Natural killer cell (primary cell): ENCODE data around the gene EREG. TPM values are rescaled to one million over a fixed set of nuclear protein-coding genes. Genes with fewer than 3 reads are reported as not detected.

Experiments used
- ATAC-seq, 3 donors: fragments of 150-1000 bp in 2 of 3; fragments of 200-7000 bp in 1 of 3; cut with Tn5 transposase; 1 replicate in 1 of 3; 2 replicates in 2 of 3; pipeline ENCODE4 v1.10.0; 2021; ENCODE audit warnings: mild to moderate bottlenecking in 2 of 3, moderate library complexity in 2 of 3
- DNase-seq, 2 donors: peaks; one replicate each; pipeline versions ENCODE4 v3.0.0 to v3.0.0-alpha.2; 2013 to 2021; ENCODE audit warnings: mixed read lengths in 1 of 2
- H3K27ac ChIP-seq: one replicate; pipeline ENCODE4 v1.5.1; 2013; ENCODE audit warnings: mild to moderate bottlenecking, low read length
- H3K27me3 ChIP-seq: one replicate; pipeline ENCODE4 v1.6.1; 2013; ENCODE audit warnings: low read length; ENCODE audit not compliant: control insufficient read depth, insufficient read depth
- H3K36me3 ChIP-seq: one replicate; pipeline ENCODE4 v1.6.1; 2013; ENCODE audit warnings: low read length; ENCODE audit not compliant: control insufficient read depth, insufficient read depth
- H3K4me1 ChIP-seq: one replicate; pipeline ENCODE4 v1.6.1; 2013; ENCODE audit warnings: low read length; ENCODE audit not compliant: control insufficient read depth, insufficient read depth
- H3K4me3 ChIP-seq: one replicate; pipeline ENCODE4 v1.5.1; 2013; ENCODE audit warnings: low read length
- H3K9me3 ChIP-seq: one replicate; pipeline ENCODE4 v1.6.1; 2013; ENCODE audit warnings: low read length; ENCODE audit not compliant: control insufficient read depth, insufficient read depth
- H3K27ac Mint-ChIP-seq, 2 donors: one replicate each; pipeline ENCODE4 v1.8.0; 2022; ENCODE audit warnings: mild to moderate bottlenecking in 2 of 2, mixed read lengths in 2 of 2, moderate library complexity in 1 of 2
- H3K27me3 Mint-ChIP-seq, 2 donors: one replicate each; pipeline ENCODE4 v1.8.0; 2022; ENCODE audit warnings: low read depth in 2 of 2, mixed read lengths in 2 of 2
- H3K36me3 Mint-ChIP-seq: one replicate; pipeline ENCODE4 v1.8.0; 2022; ENCODE audit warnings: mixed read lengths
- H3K4me1 Mint-ChIP-seq, 2 donors: one replicate each; pipeline ENCODE4 v1.8.0; 2022; ENCODE audit warnings: mixed read lengths in 2 of 2
- H3K4me3 Mint-ChIP-seq: one replicate; pipeline ENCODE4 v1.8.0; 2022; ENCODE audit warnings: mild to moderate bottlenecking, moderate library complexity, mixed read lengths
- H3K9me3 Mint-ChIP-seq, 2 donors: one replicate each; pipeline ENCODE4 v1.8.0; 2022; ENCODE audit warnings: mixed read lengths in 2 of 2
- CTCF ChIP-seq: fragments of 200-600 bp; IDR thresholded peaks from one replicate; pipeline ENCODE4 v1.8.0; 2022; ENCODE audit warnings: antibody characterized with exemption
- WGBS: methylation state at CpG from one replicate; pipeline ENCODE4 v1.1.7; 2013; ENCODE audit warnings: missing lambda C conversion rate; ENCODE audit not compliant: insufficient coverage; 5-methylcytosine and 5-hydroxymethylcytosine counted together
- intact Hi-C: fragments of 100-400 bp; cut with micrococcal nuclease; formaldehyde crosslinking; loops from one replicate; pipeline ENCODE4 v1.14.2; 2022
- total RNA-seq, 4 donors: library from RNA; stranded (reverse); fragments of 120-200 nt in 1 of 4; gene quantifications; one replicate each; pipeline versions ENCODE4 v1.2.3 to v1.2.4, GENCODE V29; 2013 to 2022

EREG gene
- total RNA-seq, 3 donors from 2014 or later (not counting 1 experiment from before 2014, with no cell fraction given): 2.3 to 23.3 (median 6.4) TPM

- intact Hi-C loops: no loop called here
- ATAC-seq (no peak), DNase-seq (no peak)
- H3K4me3 Mint-ChIP-seq: no peak overlapping the region
- peaks cover 4 to 11% of the 10 kb centered on the region in 2 donors for H3K27me3 Mint-ChIP-seq
- H3K9me3 ChIP-seq: no peaks in the 10 kb centered on the region
- H3K27ac ChIP-seq: no peak overlapping the region
- no peaks in the 10 kb centered on the region for H3K9me3 Mint-ChIP-seq
- TF ChIP-seq CTCF: no peak
- H3K27ac Mint-ChIP-seq: no peak overlapping the region
- H3K27me3 ChIP-seq: peaks cover 7% of the 10 kb centered on the region
- H3K4me1 ChIP-seq: no peaks in the 10 kb centered on the region
- no peak overlapping the region for H3K4me3 ChIP-seq
- no peaks in the 10 kb centered on the region for H3K36me3 Mint-ChIP-seq
- H3K36me3 ChIP-seq: no peaks in the 10 kb centered on the region
- no peaks in the 10 kb centered on the region for H3K4me1 Mint-ChIP-seq
Observed at GRCh38 chr4:74391346-74391745, 26.4 kb downstream of the EREG start.

- Histone ChIP-seq H3K36me3 (no peaks in the 10 kb centered on the region), H3K4me3 (no peak overlapping the region), H3K4me1 (no peaks in the 10 kb centered on the region), H3K27me3 (peaks cover 7% of the 10 kb centered on the region), H3K9me3 (no peaks in the 10 kb centered on the region), H3K27ac (no peak overlapping the region)
- no peak overlapping the region for H3K4me3 Mint-ChIP-seq
- WGBS: no CpG with 5 or more reads among the region's 2 CpGs
- no peak for ATAC-seq
- H3K9me3 Mint-ChIP-seq: no peaks in the 10 kb centered on the region
- no peaks in the 10 kb centered on the region for H3K4me1 Mint-ChIP-seq
- TF ChIP-seq CTCF: no peak
- no peak for DNase-seq
- no peak overlapping the region for H3K27ac Mint-ChIP-seq
- no peaks in the 10 kb centered on the region for H3K36me3 Mint-ChIP-seq
- intact Hi-C loops: no loop called here
- H3K27me3 Mint-ChIP-seq: peaks cover 4 to 11% of the 10 kb centered on the region in 2 donors
Observed at GRCh38 chr4:74391890-74392475, 27.0 kb downstream of the EREG start.

DNA sequence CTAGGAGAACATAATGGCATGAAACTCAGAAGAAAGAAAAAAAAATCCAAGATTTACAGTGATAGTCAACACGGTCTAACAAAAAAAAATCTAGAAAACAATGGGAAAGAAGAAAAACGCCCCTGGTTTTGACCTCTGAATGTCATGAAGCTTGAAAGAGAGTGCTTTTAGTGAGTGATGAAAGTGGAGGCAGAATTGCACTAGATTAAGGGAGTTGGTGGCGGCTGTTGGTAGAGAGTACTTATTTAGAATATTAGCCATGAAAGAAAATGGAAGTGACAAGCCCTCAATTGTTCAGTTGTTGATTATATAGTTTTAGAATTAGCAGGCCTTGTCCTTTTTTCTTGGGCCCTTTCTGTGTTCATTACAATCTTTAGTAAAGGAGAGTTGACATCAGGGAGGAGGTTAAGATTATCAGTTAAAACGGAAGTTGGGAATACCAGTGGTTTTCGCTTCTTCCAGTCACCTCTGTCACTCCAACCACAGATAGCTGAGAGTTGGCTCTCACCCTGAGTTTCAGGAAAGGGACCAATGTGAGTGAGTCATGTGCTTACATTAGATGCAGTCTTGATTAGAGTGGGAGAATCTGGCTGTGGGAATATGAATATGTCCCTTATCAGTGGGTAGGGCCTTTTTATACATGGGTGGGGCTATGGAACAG lies 29.7 kb downstream of the EREG start:
- H3K4me1 ChIP-seq: peaks cover 4% of the 10 kb centered on the region
- no peaks in the 10 kb centered on the region for H3K36me3 ChIP-seq
- peaks cover 5% of the 10 kb centered on the region for H3K27me3 ChIP-seq
- DNase-seq (no peak), ATAC-seq (no peak)
- Mint-ChIP-seq H3K9me3 (no peaks in the 10 kb centered on the region), H3K36me3 (peaks cover 7% of the 10 kb centered on the region), H3K4me1 (peaks cover 7 to 9% of the 10 kb centered on the region in 2 donors), H3K27ac (no peak overlapping the region), H3K27me3 (peaks cover 0 to 4% of the 10 kb centered on the region in 2 donors), H3K4me3 (no peak overlapping the region)
- H3K27ac ChIP-seq: no peak overlapping the region
- TF ChIP-seq CTCF: no peak
- 89% methylated on average over 5 of the region's 5 CpGs for WGBS
- no peaks in the 10 kb centered on the region for H3K9me3 ChIP-seq
- no peak overlapping the region for H3K4me3 ChIP-seq
- intact Hi-C loops: no loop called here

GRCh38 chr4:74395633-74396032 lies 30.7 kb downstream of the EREG start:
- Histone ChIP-seq H3K4me3 (no peak overlapping the region), H3K4me1 (peaks cover 4% of the 10 kb centered on the region), H3K9me3 (no peaks in the 10 kb centered on the region), H3K27me3 (peaks cover 3% of the 10 kb centered on the region), H3K27ac (no peak overlapping the region), H3K36me3 (no peaks in the 10 kb centered on the region)
- peaks cover 7% of the 10 kb centered on the region for H3K36me3 Mint-ChIP-seq
- intact Hi-C loops: no loop called here
- ATAC-seq (no peak), DNase-seq (no peak)
- H3K27me3 Mint-ChIP-seq: no peaks in the 10 kb centered on the region
- TF ChIP-seq CTCF: no peak
- H3K9me3 Mint-ChIP-seq: no peaks in the 10 kb centered on the region
- H3K4me1 Mint-ChIP-seq: peaks cover 7 to 9% of the 10 kb centered on the region in 2 donors
- WGBS: 80% methylated on average over 2 of the region's 2 CpGs
- H3K4me3 Mint-ChIP-seq: no peak overlapping the region
- H3K27ac Mint-ChIP-seq: no peak overlapping the region
